Caco-2 (cell line): ENCODE measurements around the gene STRA8. TPM values are rescaled to one million over a fixed set of nuclear protein-coding genes. Genes with fewer than 3 reads are reported as not detected.

ENCODE experiments used
- BruUV-seq: library from RNA; stranded (reverse); fragments of 400-500 nt; replicated peaks from 2 replicates; lab custom pipeline; 2021; lab: Mats Ljungman, UMichigan
- CTCF ChIA-PET: fragments of 300-600 bp; sonication (Branson Sonifier 250); formaldehyde crosslinking; loops from one replicate; lab custom pipeline; 2022; ENCODE audit warnings: antibody characterized with exemption; lab: Charles Lee
- POLR2A ChIA-PET: fragments of 300-600 bp; sonication (Branson Sonifier 250); formaldehyde crosslinking; loops from one replicate; lab custom pipeline; 2022; ENCODE audit warnings: antibody characterized with exemption; lab: Charles Lee
- DNase-seq, 2 experiments: peaks; one replicate each; pipeline versions ENCODE4 v3.0.0 to v3.0.0-alpha.2; 2020 to 2022
- H3K27me3 ChIP-seq: replicated peaks from 2 replicates; pipeline ENCODE4 v1.6.0; 2011; ENCODE audit warnings: low read length; ENCODE audit not compliant: control insufficient read depth, insufficient read depth
- H3K36me3 ChIP-seq: 2 replicates; pipeline ENCODE4 v1.5.1; 2011; ENCODE audit warnings: low read length; ENCODE audit not compliant: control insufficient read depth, insufficient read depth
- H3K4me1 ChIP-seq: fragments of 250-450 bp; sonication (Bioruptor Pico); 2 replicates; pipeline ENCODE4 v1.5.1; 2020; ENCODE audit warnings: mild to moderate bottlenecking
- H3K4me3 ChIP-seq: 2 replicates; pipeline ENCODE4 v1.5.1; 2011; ENCODE audit warnings: low read depth, mild to moderate bottlenecking, control low read depth, low read length
- H3K9me3 ChIP-seq: fragments of 250-450 bp; sonication (Bioruptor Pico); 2 replicates; pipeline ENCODE4 v1.5.1; 2020; ENCODE audit warnings: mild to moderate bottlenecking, moderate library complexity
- H3K27ac Mint-ChIP-seq: one replicate; pipeline ENCODE4 v1.8.0; 2022; ENCODE audit warnings: mixed read lengths; ENCODE audit not compliant: unreplicated experiment
- H3K27me3 Mint-ChIP-seq: one replicate; pipeline ENCODE4 v1.8.0; 2022; ENCODE audit warnings: mixed read lengths; ENCODE audit not compliant: insufficient read depth, unreplicated experiment
- H3K36me3 Mint-ChIP-seq: one replicate; pipeline ENCODE4 v1.8.0; 2022; ENCODE audit warnings: mild to moderate bottlenecking, mixed read lengths; ENCODE audit not compliant: insufficient read depth, unreplicated experiment
- H3K4me1 Mint-ChIP-seq: one replicate; pipeline ENCODE4 v1.8.0; 2022; ENCODE audit warnings: low read depth, mixed read lengths; ENCODE audit not compliant: unreplicated experiment
- H3K4me3 Mint-ChIP-seq: one replicate; pipeline ENCODE4 v1.8.0; 2022; ENCODE audit warnings: mild to moderate bottlenecking, moderate library complexity, mixed read lengths; ENCODE audit not compliant: unreplicated experiment
- H3K9me3 Mint-ChIP-seq: one replicate; pipeline ENCODE4 v1.8.0; 2022; ENCODE audit warnings: mixed read lengths; ENCODE audit not compliant: unreplicated experiment
- CTCF ChIP-seq, 2 experiments: fragments of 200-600 bp in 1 of 2; IDR thresholded peaks; 1 replicate in 1 of 2; 2 replicates in 1 of 2; pipeline versions ENCODE4 v1.5.1 to v1.8.0; 2011 to 2022; ENCODE audit warnings: antibody characterized with exemption in 1 of 2, control low read depth in 1 of 2, inconsistent platforms in 1 of 2, low read depth in 1 of 2, low read length in 1 of 2, mild to moderate bottlenecking in 1 of 2, moderate library complexity in 1 of 2; ENCODE audit not compliant: insufficient read depth in 1 of 2, severe bottlenecking in 1 of 2, unreplicated experiment in 1 of 2
- intact Hi-C: fragments of 100-400 bp; cut with micrococcal nuclease; formaldehyde crosslinking; loops from one replicate; pipeline ENCODE4 v1.10.0; 2022; ENCODE audit not compliant: unreplicated experiment
- total RNA-seq: library from RNA; stranded (reverse); gene quantifications from 2 replicates; pipeline ENCODE4 v1.2.3, GENCODE V29; 2022

STRA8 gene
- total RNA-seq, 1 experiment from 2014 or later: not detected

- H3K4me3 Mint-ChIP-seq: no peak overlapping the region
- Histone ChIP-seq H3K4me1 (peaks cover 12% of the 10 kb centered on the region), H3K9me3 (no peaks in the 10 kb centered on the region), H3K36me3 (no peaks in the 10 kb centered on the region), H3K27me3 (no peaks in the 10 kb centered on the region), H3K4me3 (no peak overlapping the region)
- peaks cover 8% of the 10 kb centered on the region for H3K4me1 Mint-ChIP-seq
- intact Hi-C loops: no loop called here
- ChIA-PET POLR2A (no interaction called here), CTCF (no interaction called here)
- H3K9me3 Mint-ChIP-seq: no peaks in the 10 kb centered on the region
- DNase-seq: no peak
- no peak for TF ChIP-seq CTCF (IDR thresholded peaks at IDR 0.05; ENCODE audit: insufficient read depth in 1 of 2, low read depth in 1 of 2, low read length in 1 of 2, severe bottlenecking in 1 of 2, unreplicated experiment in 1 of 2)
- no peak overlapping the region for H3K27ac Mint-ChIP-seq
- H3K27me3 Mint-ChIP-seq: no peaks in the 10 kb centered on the region
- H3K36me3 Mint-ChIP-seq: no peaks in the 10 kb centered on the region
- no TSS peak for BruUV-seq
These were observed 35.6 kb upstream of the STRA8 start for GRCh38 chr7:135197906-135198655.

- ChIA-PET POLR2A (no interaction called here), CTCF (no interaction called here)
- Histone ChIP-seq H3K4me3 (no peak overlapping the region), H3K27me3 (no peaks in the 10 kb centered on the region), H3K36me3 (no peaks in the 10 kb centered on the region), H3K9me3 (no peaks in the 10 kb centered on the region), H3K4me1 (peaks cover 12% of the 10 kb centered on the region)
- H3K4me1 Mint-ChIP-seq: peaks cover 8% of the 10 kb centered on the region
- no peaks in the 10 kb centered on the region for H3K27me3 Mint-ChIP-seq
- no peak for DNase-seq
- no peaks in the 10 kb centered on the region for H3K9me3 Mint-ChIP-seq
- TF ChIP-seq CTCF (IDR thresholded peaks at IDR 0.05; ENCODE audit: insufficient read depth in 1 of 2, low read depth in 1 of 2, low read length in 1 of 2, severe bottlenecking in 1 of 2, unreplicated experiment in 1 of 2): no peak
- no peak overlapping the region for H3K27ac Mint-ChIP-seq
- no peaks in the 10 kb centered on the region for H3K36me3 Mint-ChIP-seq
- intact Hi-C loops: no loop called here
- no TSS peak for BruUV-seq
- no peak overlapping the region for H3K4me3 Mint-ChIP-seq
These were observed 34.2 kb upstream of the STRA8 start for GRCh38 chr7:135199439-135199838.

GRCh38 chr7:135200821-135201331 is 32.8 kb upstream of the STRA8 start:
- Histone ChIP-seq H3K4me3 (no peak overlapping the region), H3K4me1 (peaks cover 12% of the 10 kb centered on the region), H3K9me3 (no peaks in the 10 kb centered on the region), H3K27me3 (no peaks in the 10 kb centered on the region), H3K36me3 (no peaks in the 10 kb centered on the region; the same call in 1 of the 2 replicates)
- Mint-ChIP-seq H3K36me3 (no peaks in the 10 kb centered on the region), H3K27me3 (no peaks in the 10 kb centered on the region), H3K4me3 (no peak overlapping the region), H3K4me1 (peaks cover 8% of the 10 kb centered on the region), H3K27ac (no peak overlapping the region), H3K9me3 (no peaks in the 10 kb centered on the region)
- POLR2A ChIA-PET: no interaction called here
- intact Hi-C loops: no loop called here
- DNase-seq: no peak
- CTCF ChIA-PET: no interaction called here
- no peak for TF ChIP-seq CTCF (IDR thresholded peaks at IDR 0.05; ENCODE audit: insufficient read depth in 1 of 2, low read depth in 1 of 2, low read length in 1 of 2, severe bottlenecking in 1 of 2, unreplicated experiment in 1 of 2)
- no TSS peak for BruUV-seq
